Measurements from ENCODE around the gene TP73.

Gene TP73

GRCh38 chr1:3771108-3772026 lies 119.1 kb downstream of the TP73 start:
- DNase-seq: no peak

GRCh38 chr1:3772027-3772714 lies 119.9 kb downstream of the TP73 start:
- peak; percentile 79 for DNase-seq

DNA sequence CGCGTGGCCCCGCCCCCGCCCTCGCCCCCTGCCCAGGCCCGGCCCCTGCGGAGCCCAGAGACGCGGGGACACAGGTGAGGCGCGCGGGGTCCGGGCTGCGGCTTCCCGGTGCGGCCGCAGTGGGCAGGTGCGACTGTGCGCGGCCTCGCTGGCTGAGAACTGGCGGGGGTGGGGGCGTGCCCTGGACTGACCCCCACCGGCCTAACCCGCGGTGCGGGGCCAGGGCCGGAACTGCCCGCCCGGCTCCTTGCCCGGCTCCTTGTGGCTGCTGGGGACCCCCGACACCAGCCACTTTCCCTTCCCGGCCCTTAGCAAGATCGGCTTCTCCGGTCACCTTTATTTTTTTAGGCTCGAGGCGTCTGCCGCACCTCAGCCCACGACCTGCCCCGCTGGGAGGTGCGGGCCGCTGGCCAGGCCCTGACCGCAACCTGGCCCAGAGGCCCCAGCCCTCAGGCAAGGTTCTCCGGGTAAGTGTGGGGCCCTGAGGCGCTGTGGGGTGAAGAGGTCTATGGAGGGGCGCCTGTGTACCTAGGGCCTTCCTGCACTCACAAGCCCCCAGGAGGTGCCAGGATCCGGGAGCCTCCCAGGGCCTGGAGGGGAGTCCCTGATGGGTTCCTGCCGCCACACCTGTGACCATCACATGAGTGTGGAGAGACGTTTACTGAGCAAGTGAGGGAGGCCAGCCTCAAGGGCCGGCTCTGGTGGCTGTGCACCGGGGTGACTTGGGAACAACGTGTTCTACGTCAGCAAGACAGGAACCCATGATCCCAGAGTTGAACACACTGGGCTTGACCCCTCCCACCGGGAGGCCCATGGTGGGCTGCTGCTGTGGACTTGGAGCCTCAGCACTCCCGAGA lies 120.6 kb downstream of the TP73 start, which contains the start of gene SMIM1:
SMIM1 (plus strand) TSS at position 35 of the 857 bp plus-strand sequence. CDS start 2,625 bp downstream, outside the sequence.
- no peak for DNase-seq

DNA sequence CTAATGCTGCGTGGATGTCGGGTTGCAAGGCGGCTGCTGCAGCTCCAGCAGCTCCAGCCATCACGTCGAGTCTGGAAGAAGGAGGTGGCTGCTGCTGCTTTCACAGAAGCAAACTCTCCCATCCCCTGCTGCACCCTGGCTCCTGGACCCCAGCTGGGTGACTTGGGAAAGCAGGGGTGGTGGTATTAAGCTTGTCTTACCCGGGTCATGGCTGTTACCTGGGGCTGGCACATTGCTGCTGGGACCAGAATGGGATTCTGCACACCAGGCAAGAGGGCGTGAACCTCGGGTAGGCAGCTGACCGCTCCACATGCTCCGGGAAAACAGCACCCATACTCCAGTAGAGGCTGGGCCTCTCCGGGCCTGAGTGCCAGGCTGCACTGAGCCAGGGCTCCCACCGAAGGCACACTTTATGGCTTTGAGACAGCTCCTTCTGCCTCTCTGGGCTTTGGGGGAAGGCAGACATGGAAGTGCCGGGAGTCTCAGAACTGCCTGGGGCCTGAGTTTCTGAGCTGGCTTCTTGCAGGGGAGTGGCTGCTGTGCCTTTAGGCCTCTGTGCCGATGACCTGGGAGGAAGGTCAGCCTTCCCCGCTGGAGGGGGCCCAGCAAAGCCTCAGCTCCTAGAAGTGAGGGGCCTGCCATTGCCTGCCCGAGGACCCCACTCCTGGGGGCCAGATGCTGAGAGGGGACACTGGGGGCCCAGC lies 121.4 kb downstream of the TP73 start:
- no peak for DNase-seq

- no peak for DNase-seq
Observed at GRCh38 chr1:3774276-3774945, 122.1 kb downstream of the TP73 start.

GRCh38 chr1:3774946-3775489 lies 122.7 kb downstream of the TP73 start:
- DNase-seq: no peak

DNA sequence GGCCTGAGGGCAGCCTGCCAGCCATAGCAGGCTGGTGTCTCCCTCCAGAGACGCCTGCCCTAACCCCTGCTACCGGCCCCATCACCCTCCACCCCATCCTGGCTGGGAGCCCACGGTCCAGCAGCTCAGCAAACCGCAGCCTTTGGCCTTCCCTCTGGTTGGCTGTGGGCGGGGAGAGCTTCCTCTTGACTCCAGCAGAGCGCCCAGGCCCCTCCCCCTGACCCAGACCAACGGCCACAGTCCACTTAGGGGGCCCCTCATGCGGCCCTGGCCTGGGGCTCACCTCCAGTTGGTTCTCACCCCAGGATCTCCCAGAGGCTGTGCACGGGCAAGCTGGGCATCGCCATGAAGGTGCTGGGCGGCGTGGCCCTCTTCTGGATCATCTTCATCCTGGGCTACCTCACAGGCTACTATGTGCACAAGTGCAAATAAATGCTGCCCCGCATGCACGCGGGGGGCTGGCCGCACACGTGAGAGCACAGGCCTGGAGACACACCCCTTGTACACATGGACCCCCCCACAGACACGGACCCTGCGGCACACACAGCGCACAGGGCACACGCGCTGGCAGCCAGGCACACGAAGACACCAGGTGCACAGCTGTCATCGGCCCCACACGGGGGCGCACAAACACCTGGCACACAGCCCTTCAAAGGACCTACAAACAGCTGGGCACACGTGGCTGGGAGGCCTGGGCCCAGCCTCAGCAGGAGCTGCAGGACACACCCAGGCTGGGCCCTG lies 123.3 kb downstream of the TP73 start:
- peak; percentile 36 for DNase-seq

DNA sequence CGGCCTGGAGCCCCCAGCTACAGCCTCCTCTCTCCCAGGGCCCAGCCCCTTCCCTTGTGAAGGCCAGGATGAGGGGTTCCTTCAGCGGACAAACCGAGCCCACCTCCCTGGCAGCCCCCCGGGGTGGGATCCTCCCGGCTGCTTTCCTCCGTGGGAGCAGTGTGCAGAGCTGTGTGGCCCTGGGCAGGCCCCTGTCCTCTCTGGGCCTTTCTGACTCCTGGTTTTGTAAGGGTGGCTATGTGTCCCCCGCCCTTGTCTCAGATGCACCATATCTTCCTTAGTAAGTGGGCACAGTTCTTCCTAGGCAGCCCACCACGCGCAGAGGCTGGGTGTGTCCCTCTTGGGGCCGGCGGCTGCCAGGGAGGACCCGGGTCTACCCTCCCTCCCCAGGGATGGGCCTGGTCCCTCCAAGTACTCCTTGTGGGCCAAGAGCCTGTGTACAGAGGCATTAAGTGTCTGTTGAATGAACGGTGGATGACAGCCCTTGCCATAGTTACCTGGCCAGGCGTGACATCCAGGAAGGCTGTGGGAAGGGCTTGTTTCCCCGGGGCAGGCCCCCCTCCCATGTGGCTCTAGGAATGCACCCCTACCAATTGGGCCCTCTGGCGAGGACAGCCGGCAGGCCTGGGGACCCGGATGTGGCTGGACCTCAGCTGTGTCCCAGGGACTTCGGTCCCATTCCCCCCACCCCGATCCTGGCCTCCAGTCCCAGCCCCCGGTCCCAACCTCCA lies 124.1 kb downstream of the TP73 start:
- no peak for DNase-seq

DNA sequence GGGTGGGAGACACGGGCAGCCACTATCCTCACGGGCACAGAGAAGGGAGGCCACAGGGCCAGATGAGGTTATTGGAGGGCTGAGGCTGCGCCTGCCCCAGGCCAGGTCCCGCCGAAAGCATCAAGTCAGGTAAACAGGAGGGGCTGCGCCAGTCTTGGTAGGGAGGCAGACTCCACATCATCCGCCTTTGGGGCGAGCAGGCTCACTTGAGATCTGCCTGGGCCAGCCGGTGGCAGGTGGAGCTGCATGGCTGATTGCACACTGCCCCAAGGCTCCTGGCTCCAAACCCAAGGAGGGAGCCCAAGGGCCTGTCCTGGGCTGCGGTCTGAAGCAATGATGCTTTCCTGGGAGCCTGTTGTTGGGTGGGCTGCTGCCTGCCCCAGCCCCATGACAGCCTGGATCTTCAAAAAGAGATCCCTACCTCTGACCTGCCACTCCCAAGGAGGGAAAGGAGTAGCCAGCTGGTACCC lies 124.8 kb downstream of the TP73 start:
- no peak for DNase-seq

DNA sequence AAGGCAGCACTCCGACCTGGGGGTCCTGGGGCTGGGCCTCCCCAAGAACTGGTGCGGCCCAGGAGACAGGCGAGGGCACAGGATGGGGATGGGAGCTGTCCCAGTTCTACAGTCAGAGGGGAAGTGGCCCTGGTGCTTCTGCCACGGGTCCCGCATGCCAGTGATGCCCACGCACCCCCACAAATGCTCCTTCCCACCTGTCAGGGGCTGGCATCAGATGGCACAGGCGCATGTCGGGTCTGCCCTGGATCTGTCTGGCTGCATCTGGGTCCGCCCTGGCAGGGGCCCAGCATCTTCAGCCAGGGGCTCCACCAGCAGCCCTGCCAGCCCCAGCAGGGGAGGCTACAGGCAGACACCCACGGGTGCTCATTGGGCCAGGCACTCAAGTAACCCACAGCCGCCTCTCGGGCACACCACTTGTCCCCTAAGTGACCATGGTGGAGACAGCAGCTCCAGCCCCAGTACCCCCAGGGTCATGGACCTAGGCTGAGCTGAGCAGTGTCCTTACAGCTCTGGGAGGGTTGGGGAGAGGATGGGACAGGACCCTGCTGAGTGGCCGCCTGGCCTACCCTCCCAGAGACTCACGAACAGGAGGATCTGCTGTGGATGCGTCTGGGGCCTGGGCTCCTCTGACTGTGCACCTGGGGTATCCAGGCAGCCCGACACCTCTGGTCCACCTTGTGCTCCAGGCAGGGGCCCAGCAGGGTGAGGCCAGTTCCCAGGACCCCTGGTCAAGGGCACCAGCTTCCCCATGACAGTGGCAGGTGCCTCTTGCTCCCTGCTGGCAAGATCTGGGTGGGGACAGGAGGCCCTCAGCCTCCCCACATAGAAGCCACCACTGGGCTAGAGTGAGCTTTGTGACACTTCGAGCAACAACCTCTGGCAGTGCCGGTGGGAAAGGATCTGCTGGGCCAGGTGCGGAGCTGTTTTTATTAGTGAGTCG lies 125.6 kb downstream of the TP73 start:
- no peak for DNase-seq

DNA sequence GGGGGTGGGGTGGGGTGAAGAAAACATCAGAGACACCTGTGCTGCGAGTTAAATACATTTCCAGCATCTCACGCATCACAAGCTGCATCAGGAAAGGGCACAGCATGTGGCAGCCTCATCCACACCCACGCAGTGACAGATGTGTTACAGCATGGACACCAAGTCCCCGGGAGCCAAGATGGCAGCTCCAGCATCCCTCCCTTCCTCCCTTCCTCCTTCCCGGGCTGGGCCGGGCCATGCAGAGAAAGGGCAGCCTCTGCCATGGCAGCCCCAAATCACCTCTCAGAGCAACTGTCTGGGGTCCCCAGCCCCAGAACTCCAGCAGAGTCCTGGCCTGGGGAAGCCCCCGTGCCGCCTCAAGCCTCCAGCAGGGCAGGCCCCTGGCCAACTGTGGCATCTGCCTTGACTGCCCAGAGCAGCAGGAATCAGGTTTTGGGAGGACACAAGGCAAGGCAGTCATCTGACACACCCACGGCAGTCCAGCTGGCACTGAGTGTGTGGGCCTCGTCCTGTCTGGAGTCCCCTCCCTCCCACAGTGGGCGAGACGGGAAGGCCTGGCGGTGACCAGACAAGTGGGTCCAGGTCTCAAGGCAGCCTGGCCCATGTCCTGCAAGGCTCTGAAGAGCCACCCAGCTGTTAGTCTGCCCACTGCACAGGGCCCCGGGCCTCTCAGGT lies 126.4 kb downstream of the TP73 start:
- no peak for DNase-seq

GRCh38 chr1:3779265-3779911 lies 127.1 kb downstream of the TP73 start:
- no peak for DNase-seq

DNA sequence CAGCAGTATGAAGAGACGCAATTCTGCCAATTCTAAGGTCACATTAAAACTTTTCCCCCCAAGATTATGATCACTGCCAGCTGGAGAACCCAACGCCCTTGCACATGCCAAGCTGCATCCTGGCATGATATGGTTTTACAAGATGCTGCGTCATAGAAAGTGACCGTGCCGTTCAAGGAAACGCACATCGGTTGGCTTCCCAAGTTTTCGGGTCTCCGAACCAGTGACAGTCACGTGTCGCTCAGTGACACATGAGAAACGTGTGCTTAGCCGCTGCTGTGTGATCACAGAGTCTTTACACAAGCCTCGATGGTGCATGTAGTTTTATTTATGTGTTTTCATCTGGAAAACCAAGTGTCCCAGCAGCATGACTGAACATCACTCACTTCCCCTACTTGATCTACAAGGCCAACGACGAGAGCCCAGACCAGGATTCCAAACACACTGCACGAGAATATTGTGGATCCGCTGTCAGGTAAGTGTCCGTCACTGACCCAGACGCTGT lies 127.6 kb downstream of the TP73 start:
- no peak for DNase-seq

GRCh38 chr1:3780901-3781300 lies 128.6 kb downstream of the TP73 start:
- no peak for DNase-seq

- DNase-seq: no peak
Observed at GRCh38 chr1:3783651-3784474, 131.5 kb downstream of the TP73 start.

DNA sequence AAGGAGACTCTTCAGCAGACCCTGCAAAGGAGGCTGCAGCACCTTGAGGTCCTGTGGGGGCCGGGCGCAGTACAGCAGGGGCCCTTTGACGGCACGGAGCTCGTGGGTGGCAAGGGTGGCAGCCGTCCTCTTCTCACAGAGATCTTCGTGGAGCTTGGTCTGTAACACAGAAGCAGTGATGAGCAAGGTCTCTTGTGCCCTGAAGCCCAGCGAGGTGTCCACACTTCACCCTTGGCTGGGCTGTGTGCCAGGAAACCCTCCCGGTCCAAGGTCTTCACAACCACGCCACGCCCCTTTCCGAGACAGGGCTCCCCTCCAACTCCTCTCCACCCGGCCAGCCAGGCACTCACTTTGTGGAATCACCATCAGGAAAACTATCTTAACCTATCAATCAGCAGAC lies 132.7 kb downstream of the TP73 start:
- no peak for DNase-seq
